ENCODE measurements around the gene EYA4.

GRCh38 chr6:133268621-133269020 is 27.5 kb downstream of the EYA4 start:
- TF ChIP-seq CTCF (IDR thresholded peaks at IDR 0.05; ENCODE audit: low read length) = no peak
- no peak for TF ChIP-seq EZH2 (IDR thresholded peaks at IDR 0.05; ENCODE audit: borderline replicate concordance, low read length)
